ENCODE results near the gene VIPR2. TPM values are rescaled to one million over a fixed set of nuclear protein-coding genes. Genes with fewer than 3 reads are reported as not detected.

VIPR2 gene
- total RNA-seq, 1 experiment from 2014 or later = not detected

- no peaks in the 10 kb centered on the region for H3K36me3 ChIP-seq (ENCODE audit: insufficient read depth, low read length, poor library complexity, severe bottlenecking)
- peaks cover 7% of the 10 kb centered on the region for H3K27me3 ChIP-seq (replicated peaks; ENCODE audit: insufficient read depth, low read depth, low read length, poor library complexity)
- H3K9me3 ChIP-seq (ENCODE audit: low read depth, low read length, poor library complexity, severe bottlenecking) = no peaks in the 10 kb centered on the region
- BruUV-seq (replicated peaks) = no TSS peak
- TF ChIP-seq EZH2 (IDR thresholded peaks at IDR 0.05; ENCODE audit: borderline replicate concordance, low read depth, low read length, poor library complexity, severe bottlenecking) (no peak), CTCF (conservative IDR thresholded peaks at IDR 0.05; ENCODE audit: low read depth, low read length) (no peak)
- ChIA-PET CTCF (no interaction called here), POLR2A (ENCODE audit: low non-redundant PET) (no interaction called here)
- H3K4me3 ChIP-seq (ENCODE audit: low read depth, low read length, poor library complexity, severe bottlenecking) = no peak overlapping the region
- intact Hi-C loops (cut with micrococcal nuclease; ENCODE audit: unreplicated experiment) = no loop called here
- H3K4me1 ChIP-seq (ENCODE audit: insufficient read depth, low read length, poor library complexity, severe bottlenecking) = no peaks in the 10 kb centered on the region
- H3K27ac ChIP-seq (ENCODE audit: low read depth, low read length, poor library complexity, severe bottlenecking) = no peak overlapping the region
- no peak for DNase-seq (ENCODE audit: low spot score)
Measured at GRCh38 chr7:159064121-159064815, 80.4 kb downstream of the VIPR2 start.

GRCh38 chr7:159063046-159063840, 81.4 kb downstream of the VIPR2 start:
- H3K27me3 ChIP-seq (replicated peaks; ENCODE audit: insufficient read depth, low read depth, low read length, poor library complexity) = peaks cover 7% of the 10 kb centered on the region
- no peak for DNase-seq (ENCODE audit: low spot score)
- TF ChIP-seq CTCF (conservative IDR thresholded peaks at IDR 0.05; ENCODE audit: low read depth, low read length) (no peak), EZH2 (IDR thresholded peaks at IDR 0.05; ENCODE audit: borderline replicate concordance, low read depth, low read length, poor library complexity, severe bottlenecking) (no peak)
- ChIA-PET CTCF (no interaction called here), POLR2A (ENCODE audit: low non-redundant PET) (no interaction called here)
- H3K4me3 ChIP-seq (ENCODE audit: low read depth, low read length, poor library complexity, severe bottlenecking) = no peak overlapping the region
- intact Hi-C loops (cut with micrococcal nuclease; ENCODE audit: unreplicated experiment) = no loop called here
- H3K9me3 ChIP-seq (ENCODE audit: low read depth, low read length, poor library complexity, severe bottlenecking) = no peaks in the 10 kb centered on the region
- no peaks in the 10 kb centered on the region for H3K4me1 ChIP-seq (ENCODE audit: insufficient read depth, low read length, poor library complexity, severe bottlenecking)
- BruUV-seq (replicated peaks) = no TSS peak
- no peaks in the 10 kb centered on the region for H3K36me3 ChIP-seq (ENCODE audit: insufficient read depth, low read length, poor library complexity, severe bottlenecking)
- no peak overlapping the region for H3K27ac ChIP-seq (ENCODE audit: low read depth, low read length, poor library complexity, severe bottlenecking)

GRCh38 chr7:159062569-159062968, 82.1 kb downstream of the VIPR2 start:
- intact Hi-C loops (cut with micrococcal nuclease; ENCODE audit: unreplicated experiment) = no loop called here
- H3K36me3 ChIP-seq (ENCODE audit: insufficient read depth, low read length, poor library complexity, severe bottlenecking) = no peaks in the 10 kb centered on the region
- H3K27me3 ChIP-seq (replicated peaks; ENCODE audit: insufficient read depth, low read depth, low read length, poor library complexity) = peaks cover 7% of the 10 kb centered on the region
- no peaks in the 10 kb centered on the region for H3K4me1 ChIP-seq (ENCODE audit: insufficient read depth, low read length, poor library complexity, severe bottlenecking)
- no peak for TF ChIP-seq EZH2 (IDR thresholded peaks at IDR 0.05; ENCODE audit: borderline replicate concordance, low read depth, low read length, poor library complexity, severe bottlenecking)
- no peak for TF ChIP-seq CTCF (conservative IDR thresholded peaks at IDR 0.05; ENCODE audit: low read depth, low read length)
- no peak overlapping the region for H3K27ac ChIP-seq (ENCODE audit: low read depth, low read length, poor library complexity, severe bottlenecking)
- no TSS peak for BruUV-seq (replicated peaks)
- no peak overlapping the region for H3K4me3 ChIP-seq (ENCODE audit: low read depth, low read length, poor library complexity, severe bottlenecking)
- DNase-seq (ENCODE audit: low spot score) = no peak
- H3K9me3 ChIP-seq (ENCODE audit: low read depth, low read length, poor library complexity, severe bottlenecking) = no peaks in the 10 kb centered on the region
- ChIA-PET CTCF (no interaction called here), POLR2A (ENCODE audit: low non-redundant PET) (no interaction called here)
